ENCODE data around the gene ITPR2.

The ITPR2 gene

GRCh38 chr12:26801486-26801885, 31.5 kb downstream of the ITPR2 start:
- no peaks in the 10 kb centered on the region for H3K9me3 ChIP-seq
- no peaks in the 10 kb centered on the region for H3K4me1 ChIP-seq
- H3K27me3 ChIP-seq, result no peaks in the 10 kb centered on the region
- TF ChIP-seq CTCF (IDR thresholded peaks at IDR 0.05; ENCODE audit: low read depth, low read length), result no peak
- no peak overlapping the region for H3K4me3 ChIP-seq (ENCODE audit: low read depth, low read length)
- no peak for DNase-seq
- H3K36me3 ChIP-seq, result no peaks in the 10 kb centered on the region

- Histone ChIP-seq H3K36me3 (no peaks in the 10 kb centered on the region), H3K27me3 (no peaks in the 10 kb centered on the region), H3K9me3 (no peaks in the 10 kb centered on the region), H3K4me1 (no peaks in the 10 kb centered on the region), H3K4me3 (ENCODE audit: low read depth, low read length) (no peak overlapping the region)
- TF ChIP-seq CTCF (IDR thresholded peaks at IDR 0.05; ENCODE audit: low read depth, low read length), result no peak
- DNase-seq, result no peak
Observed at GRCh38 chr12:26800858-26801257, 32.1 kb downstream of the ITPR2 start.

- Histone ChIP-seq H3K27me3 (no peaks in the 10 kb centered on the region), H3K4me1 (no peaks in the 10 kb centered on the region)
- no peak for TF ChIP-seq CTCF (IDR thresholded peaks at IDR 0.05; ENCODE audit: low read depth, low read length)
Observed at GRCh38 chr12:26800347-26800746, 32.6 kb downstream of the ITPR2 start.

GRCh38 chr12:26799741-26800140, 33.3 kb downstream of the ITPR2 start:
- H3K4me1 ChIP-seq, result no peaks in the 10 kb centered on the region
- DNase-seq, result no peak
- no peaks in the 10 kb centered on the region for H3K36me3 ChIP-seq
- no peak overlapping the region for H3K4me3 ChIP-seq (ENCODE audit: low read depth, low read length)
- no peaks in the 10 kb centered on the region for H3K9me3 ChIP-seq
- no peaks in the 10 kb centered on the region for H3K27me3 ChIP-seq
- no peak for TF ChIP-seq CTCF (IDR thresholded peaks at IDR 0.05; ENCODE audit: low read depth, low read length)

More at GRCh38 chr12:26800347-26800746, 32.6 kb downstream of the ITPR2 start:
- Histone ChIP-seq H3K4me3 (ENCODE audit: low read depth, low read length) (no peak overlapping the region), H3K36me3 (no peaks in the 10 kb centered on the region), H3K9me3 (no peaks in the 10 kb centered on the region)
- DNase-seq, result no peak

- Histone ChIP-seq H3K9me3 (no peaks in the 10 kb centered on the region), H3K4me3 (ENCODE audit: low read depth, low read length) (no peak overlapping the region), H3K27me3 (no peaks in the 10 kb centered on the region), H3K4me1 (0 out of 2 replicates have a peak, but pooled peaks cover 2% of the 10 kb centered on the region), H3K36me3 (no peaks in the 10 kb centered on the region)
- TF ChIP-seq CTCF (IDR thresholded peaks at IDR 0.05; ENCODE audit: low read depth, low read length), result no peak
- no peak for DNase-seq
Observed at GRCh38 chr12:26798640-26799039, 34.4 kb downstream of the ITPR2 start.

- no peak for DNase-seq
- Histone ChIP-seq H3K36me3 (no peaks in the 10 kb centered on the region), H3K4me1 (0 out of 2 replicates have a peak, but pooled peaks cover 2% of the 10 kb centered on the region), H3K4me3 (ENCODE audit: low read depth, low read length) (no peak overlapping the region), H3K27me3 (no peaks in the 10 kb centered on the region), H3K9me3 (no peaks in the 10 kb centered on the region)
- TF ChIP-seq CTCF (IDR thresholded peaks at IDR 0.05; ENCODE audit: low read depth, low read length), result no peak
Observed at GRCh38 chr12:26798023-26798422, 35.0 kb downstream of the ITPR2 start.
